Neural progenitor cell (in vitro differentiated cells): ENCODE measurements around the gene RARG.

Experiments
- EZH2 ChIP-seq: fragments of 200-600 bp; sonication (generic); IDR thresholded peaks from 2 replicates; pipeline ENCODE4 v1.6.1; 2017; ENCODE audit warnings: antibody characterized with exemption, mild to moderate bottlenecking, moderate library complexity
- EZH2phosphoT487 ChIP-seq: fragments of 200-600 bp; sonication (generic); IDR thresholded peaks from 2 replicates; pipeline ENCODE4 v1.6.1; 2017; ENCODE audit warnings: antibody characterized with exemption
- TF ChIP-seq, protein P1 (sequence below): fragments of 200-600 bp; sonication (generic); IDR thresholded peaks from 2 replicates; pipeline ENCODE4 v1.5.1; 2017; ENCODE audit warnings: antibody characterized with exemption, mild to moderate bottlenecking

DNA sequence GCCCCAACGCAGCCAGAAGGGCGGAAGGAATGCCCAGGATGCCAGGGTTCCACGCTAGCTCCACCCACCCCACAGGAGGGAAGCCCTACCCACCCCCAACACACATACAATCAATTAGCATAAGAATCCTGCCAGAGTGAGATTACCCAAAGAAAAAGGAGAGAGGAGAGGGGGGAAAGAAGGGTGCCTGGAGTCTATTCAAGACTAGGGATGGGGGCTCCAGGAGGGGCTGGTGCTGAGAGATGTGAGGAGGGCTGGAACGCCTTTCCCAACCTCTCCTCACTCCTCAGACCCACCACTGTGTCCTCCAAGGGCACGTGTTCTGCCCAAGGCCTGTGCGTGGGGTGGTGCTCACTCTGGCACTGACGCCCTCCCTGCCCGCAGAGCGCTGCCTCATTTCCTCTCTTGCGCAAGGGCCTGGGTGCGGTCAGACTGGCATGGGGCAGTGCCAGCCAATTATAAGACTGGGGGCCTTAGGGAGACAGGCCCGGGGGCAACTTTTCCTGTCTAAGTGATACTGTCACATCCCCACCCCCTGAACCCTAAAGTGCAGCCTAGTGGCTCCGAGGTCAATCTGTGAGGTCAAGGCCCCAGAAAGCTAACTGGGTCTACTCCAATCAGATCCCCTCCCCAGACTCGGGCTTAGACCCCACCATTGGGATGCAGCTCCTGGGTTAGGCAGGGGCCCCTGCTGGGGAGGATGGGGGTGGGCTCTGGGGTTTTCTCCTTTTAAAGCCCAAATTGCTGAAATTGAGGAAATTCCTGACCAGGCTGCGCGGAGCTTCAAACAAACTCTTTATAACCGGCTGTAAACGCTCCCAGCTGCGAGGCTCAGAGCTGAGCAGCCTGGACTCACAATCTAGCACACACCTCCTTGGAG is 14.7 kb downstream of the RARG start:
- TF ChIP-seq EZH2, result no peak
- TF ChIP-seq, protein P1, sequence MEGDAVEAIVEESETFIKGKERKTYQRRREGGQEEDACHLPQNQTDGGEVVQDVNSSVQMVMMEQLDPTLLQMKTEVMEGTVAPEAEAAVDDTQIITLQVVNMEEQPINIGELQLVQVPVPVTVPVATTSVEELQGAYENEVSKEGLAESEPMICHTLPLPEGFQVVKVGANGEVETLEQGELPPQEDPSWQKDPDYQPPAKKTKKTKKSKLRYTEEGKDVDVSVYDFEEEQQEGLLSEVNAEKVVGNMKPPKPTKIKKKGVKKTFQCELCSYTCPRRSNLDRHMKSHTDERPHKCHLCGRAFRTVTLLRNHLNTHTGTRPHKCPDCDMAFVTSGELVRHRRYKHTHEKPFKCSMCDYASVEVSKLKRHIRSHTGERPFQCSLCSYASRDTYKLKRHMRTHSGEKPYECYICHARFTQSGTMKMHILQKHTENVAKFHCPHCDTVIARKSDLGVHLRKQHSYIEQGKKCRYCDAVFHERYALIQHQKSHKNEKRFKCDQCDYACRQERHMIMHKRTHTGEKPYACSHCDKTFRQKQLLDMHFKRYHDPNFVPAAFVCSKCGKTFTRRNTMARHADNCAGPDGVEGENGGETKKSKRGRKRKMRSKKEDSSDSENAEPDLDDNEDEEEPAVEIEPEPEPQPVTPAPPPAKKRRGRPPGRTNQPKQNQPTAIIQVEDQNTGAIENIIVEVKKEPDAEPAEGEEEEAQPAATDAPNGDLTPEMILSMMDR, result no peak
- TF ChIP-seq EZH2phosphoT487, result no peak
